CD4-positive, alpha-beta T cell treated with Interleukin-1 beta for 1 hour (primary cell): ENCODE measurements around the gene CCDC86.
A peak's percentile ranks its signal among the peaks of the same experiment; 100 is the strongest.

Source experiments
- DNase-seq, 2 donors: peaks; one replicate each; pipeline ENCODE4 v3.0.0-alpha.2; 2020 to 2022

The CCDC86 gene

GRCh38 chr11:60899046-60899936 lies 57.4 kb downstream of the CCDC86 start:
- peak; percentile 40 to 56 for DNase-seq

- no peak for DNase-seq
Measured at GRCh38 chr11:60899977-60900376, 58.1 kb downstream of the CCDC86 start.
